Measurements from ENCODE around the gene MPPE1. TPM values are rescaled to one million over a fixed set of nuclear protein-coding genes. Genes with fewer than 3 reads are reported as not detected.

Gene MPPE1
- total and polyA plus RNA-seq, 9 of the 15 experiments (the other 6 are each of a cell fraction or from before 2014, with no cell fraction given): 10.7 to 19.5 (median 13.3) TPM

- TF ChIP-seq ZNF407 (IDR thresholded peaks at IDR 0.05; ENCODE audit: low read depth) (no peak), RUNX1 (IDR thresholded peaks at IDR 0.05; ENCODE audit: low read depth) (0 out of 2 replicates have a peak, but pooled peaks have one; percentile 34), TGIF2 (CRISPR knock-in tag; IDR thresholded peaks at IDR 0.05) (no peak), SNAPC5 (CRISPR knock-in tag; IDR thresholded peaks at IDR 0.05) (no peak), HMBOX1 (IDR thresholded peaks at IDR 0.05) (peak; percentile 82; the same call in 1 of the 2 replicates), ZBTB1 (CRISPR knock-in tag; IDR thresholded peaks at IDR 0.05; ENCODE audit: borderline replicate concordance, low read depth) (no peak), NR1H2 (CRISPR knock-in tag; IDR thresholded peaks at IDR 0.05) (no peak; the same call in 1 of the 2 replicates), ZNF175 (CRISPR knock-in tag; IDR thresholded peaks at IDR 0.05; ENCODE audit: low read depth) (peak; percentile 68), TFAP4 (CRISPR knock-in tag; IDR thresholded peaks at IDR 0.05; ENCODE audit: borderline replicate concordance) (peak; percentile 82), CGGBP1 (CRISPR knock-in tag; IDR thresholded peaks at IDR 0.05) (no peak), NFE2L1 (tag; IDR thresholded peaks at IDR 0.05; ENCODE audit: borderline replicate concordance, low read depth) (peak; percentile 89), SRSF9 (IDR thresholded peaks at IDR 0.05; ENCODE audit: borderline replicate concordance, low read depth, low read length) (no peak), JUND (IDR thresholded peaks at IDR 0.05; ENCODE audit: borderline replicate concordance, low read depth, low read length) (peak; percentile 83), JUND (tag; IDR thresholded peaks at IDR 0.05; ENCODE audit: borderline replicate concordance, low read depth, low read length) (peak; percentile 73; the same call in 1 of the 3 replicates), NFYB (IDR thresholded peaks at IDR 0.05; ENCODE audit: extremely low read depth, insufficient read length) (peak; percentile 63)
Observed at GRCh38 chr18:11947214-11948191, 39.4 kb upstream of the MPPE1 start (continued).
